ENCODE results near the gene C1QL1. TPM values are rescaled to one million over a fixed set of nuclear protein-coding genes. Genes with fewer than 3 reads are reported as not detected.

The C1QL1 gene
- total RNA-seq, 1 experiment from 2014 or later = 1.3 TPM

GRCh38 chr17:45008216-45008615, 40.1 kb upstream of the C1QL1 start:
- intact Hi-C loops (cut with micrococcal nuclease; ENCODE audit: unreplicated experiment) = no loop called here
- H2AFZ ChIP-seq = no peak overlapping the region
- peaks cover 7% of the 10 kb centered on the region for H3F3A ChIP-seq (ENCODE audit: insufficient read depth, low read depth)
- POLR2A ChIA-PET (ENCODE audit: unreplicated experiment) = interaction anchor here (0.7 kb wide), 1 partner anchor 25 kb away, joined by 3 read pairs; no protein-coding TSS in a partner anchor
- TF ChIP-seq EZH2 (IDR thresholded peaks at IDR 0.05; ENCODE audit: low read depth) (no peak), CTCF (conservative IDR thresholded peaks at IDR 0.05) (no peak)
- no peaks in the 10 kb centered on the region for H3K9me2 ChIP-seq (ENCODE audit: insufficient read depth)
- H3K36me3 ChIP-seq (ENCODE audit: low read depth) = no peaks in the 10 kb centered on the region
- no peaks in the 10 kb centered on the region for H3K79me2 ChIP-seq (ENCODE audit: low read depth)
- no peak overlapping the region for H3K4me2 ChIP-seq
- no peak overlapping the region for H3K4me3 ChIP-seq
- H3K9me3 ChIP-seq (ENCODE audit: insufficient read depth, low read depth) = no peaks in the 10 kb centered on the region
- DNase-seq = no peak
- H3K27me3 ChIP-seq (ENCODE audit: insufficient read depth, low read depth) = peaks cover 12% of the 10 kb centered on the region; the same call in 1 of the 2 replicates
- no peaks in the 10 kb centered on the region for H4K20me1 ChIP-seq (ENCODE audit: insufficient read depth)
- no TSS peak for BruUV-seq (replicated peaks)
- no peak overlapping the region for H3K27ac ChIP-seq
- CTCF ChIA-PET = no interaction called here
- no peaks in the 10 kb centered on the region for H3K4me1 ChIP-seq (replicated peaks; ENCODE audit: insufficient read depth)

DNA sequence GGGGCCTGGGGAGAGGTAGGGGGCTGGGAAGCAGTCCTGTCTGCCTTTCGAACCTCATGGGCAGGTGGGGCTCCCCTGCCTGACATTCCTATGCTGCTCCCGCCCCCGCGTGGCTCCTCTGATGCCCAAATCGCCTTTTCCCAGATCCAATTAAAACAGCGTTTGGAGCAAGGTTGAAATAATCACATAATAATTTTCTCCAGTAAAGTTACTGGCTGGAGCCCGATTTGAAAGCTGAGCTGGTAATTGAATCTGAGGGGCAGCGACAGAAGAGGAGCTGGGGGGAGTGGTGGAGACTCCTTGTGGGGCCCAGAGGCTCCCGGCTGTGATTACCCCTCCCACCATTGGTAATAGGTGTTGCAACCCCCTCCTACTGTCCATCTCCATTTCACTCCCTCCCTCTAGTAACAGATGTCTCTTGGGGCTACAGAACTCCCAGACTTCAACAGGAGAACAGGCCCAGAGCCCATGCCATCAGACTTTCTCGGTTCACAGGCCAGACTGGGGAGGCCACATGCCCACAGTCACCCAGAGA, 38.9 kb upstream of the C1QL1 start:
- H3K79me2 ChIP-seq (ENCODE audit: low read depth) = no peaks in the 10 kb centered on the region
- TF ChIP-seq EZH2 (IDR thresholded peaks at IDR 0.05; ENCODE audit: low read depth) = no peak
- TF ChIP-seq CTCF (conservative IDR thresholded peaks at IDR 0.05) = no peak
- no peaks in the 10 kb centered on the region for H3K4me1 ChIP-seq (replicated peaks; ENCODE audit: insufficient read depth)
- CTCF ChIA-PET = no interaction called here
- BruUV-seq (replicated peaks) = no TSS peak
- no peaks in the 10 kb centered on the region for H3K9me3 ChIP-seq (ENCODE audit: insufficient read depth, low read depth)
- H3F3A ChIP-seq (ENCODE audit: insufficient read depth, low read depth) = peaks cover 7% of the 10 kb centered on the region
- intact Hi-C loops (cut with micrococcal nuclease; ENCODE audit: unreplicated experiment) = no loop called here
- POLR2A ChIA-PET (ENCODE audit: unreplicated experiment) = no interaction called here
- no peak for DNase-seq
- no peak overlapping the region for H3K27ac ChIP-seq
- H3K36me3 ChIP-seq (ENCODE audit: low read depth) = no peaks in the 10 kb centered on the region
- no peaks in the 10 kb centered on the region for H3K9me2 ChIP-seq (ENCODE audit: insufficient read depth)
- peaks cover 12% of the 10 kb centered on the region; the same call in 1 of the 2 replicates for H3K27me3 ChIP-seq (ENCODE audit: insufficient read depth, low read depth)
- no peak overlapping the region for H3K4me2 ChIP-seq
- H4K20me1 ChIP-seq (ENCODE audit: insufficient read depth) = no peaks in the 10 kb centered on the region
- H2AFZ ChIP-seq = no peak overlapping the region
- H3K4me3 ChIP-seq = no peak overlapping the region

- Histone ChIP-seq H3K27me3 (ENCODE audit: insufficient read depth, low read depth) (peaks cover 12% of the 10 kb centered on the region; the same call in 1 of the 2 replicates), H3K4me2 (no peak overlapping the region), H2AFZ (no peak overlapping the region), H4K20me1 (ENCODE audit: insufficient read depth) (no peaks in the 10 kb centered on the region), H3F3A (ENCODE audit: insufficient read depth, low read depth) (peaks cover 5% of the 10 kb centered on the region), H3K27ac (no peak overlapping the region), H3K79me2 (ENCODE audit: low read depth) (no peaks in the 10 kb centered on the region), H3K9me3 (ENCODE audit: insufficient read depth, low read depth) (no peaks in the 10 kb centered on the region), H3K4me1 (replicated peaks; ENCODE audit: insufficient read depth) (no peaks in the 10 kb centered on the region), H3K36me3 (ENCODE audit: low read depth) (no peaks in the 10 kb centered on the region), H3K4me3 (no peak overlapping the region), H3K9me2 (ENCODE audit: insufficient read depth) (no peaks in the 10 kb centered on the region)
- CTCF ChIA-PET = no interaction called here
- DNase-seq = no peak
- POLR2A ChIA-PET (ENCODE audit: unreplicated experiment) = no interaction called here
- intact Hi-C loops (cut with micrococcal nuclease; ENCODE audit: unreplicated experiment) = no loop called here
- TF ChIP-seq CTCF (conservative IDR thresholded peaks at IDR 0.05) (no peak), EZH2 (IDR thresholded peaks at IDR 0.05; ENCODE audit: low read depth) (no peak)
- BruUV-seq (replicated peaks) = no TSS peak
These were observed 37.6 kb upstream of the C1QL1 start for GRCh38 chr17:45005700-45006099.

All from PC-9 (cell line).